HCT116 (cell line): Measurements from ENCODE around the gene RAPGEF3. TPM values are rescaled to one million over a fixed set of nuclear protein-coding genes. Genes with fewer than 3 reads are reported as not detected.

Experiments
- ATAC-seq: fragments of 200-7000 bp; cut with Tn5 transposase; 2 replicates; pipeline ENCODE4 v1.9.1; 2020; ENCODE audit warnings: mild to moderate bottlenecking, moderate library complexity
- BruUV-seq: library from RNA; stranded (reverse); fragments of 400-500 nt; replicated peaks from 2 replicates; lab custom pipeline; 2021; lab: Mats Ljungman, UMichigan
- CTCF ChIA-PET: fragments of 300-600 bp; sonication (Branson Sonifier 250); formaldehyde crosslinking; loops from one replicate; lab custom pipeline; 2021; ENCODE audit warnings: antibody characterized with exemption; lab: Charles Lee
- POLR2A ChIA-PET: fragments of 300-600, 350-600 bp; sonication (Branson Sonifier 250); formaldehyde crosslinking; loops from one replicate; lab custom pipeline; 2021; ENCODE audit warnings: antibody characterized with exemption; lab: Charles Lee
- RAD21 ChIA-PET, 2 experiments: fragments of 300-600 bp; sonication (Branson Sonifier 250); formaldehyde crosslinking; loops; one replicate each; lab custom pipeline; 2023; ENCODE audit warnings: low total read pairs in 2 of 2; ENCODE audit not compliant: uncharacterized antibody in 2 of 2, unreplicated experiment in 2 of 2, low non-redundant PET in 1 of 2; lab: Charles Lee
- DNase-seq: peaks from one replicate; pipeline ENCODE4 v3.0.0-alpha.2; 2010; ENCODE audit warnings: low read depth, low spot score
- H2AFZ ChIP-seq: fragments of 200-600 bp; shearing (Covaris generic), sonication (generic); 2 replicates; pipeline ENCODE4 v1.6.1; 2017; ENCODE audit warnings: low read depth, mixed run types, mixed read lengths, antibody characterized with exemption, low read length; ENCODE audit not compliant: poor library complexity, severe bottlenecking
- H3K27ac ChIP-seq: 2 replicates; pipeline ENCODE4 v1.5.1; 2012; ENCODE audit warnings: low read depth, low read length
- H3K27me3 ChIP-seq: fragments of 200-600 bp; sonication (generic); 2 replicates; pipeline ENCODE4 v1.6.1; 2016; ENCODE audit warnings: mixed run types, low read length, mixed read lengths; ENCODE audit not compliant: insufficient read depth
- H3K36me3 ChIP-seq, 2 experiments: fragments of 200-500 bp in 1 of 2; fragments of 200-600 bp in 1 of 2; sonication (Bioruptor generic) in 1 of 2; sonication (generic) in 1 of 2; 2 replicates each; pipeline versions ENCODE4 v1.5.1 to v1.6.1; 2014 to 2016; ENCODE audit warnings: low read length in 2 of 2, inconsistent platforms in 1 of 2, mixed read lengths in 1 of 2, mixed run types in 1 of 2; ENCODE audit not compliant: insufficient read depth in 2 of 2, control insufficient read depth in 1 of 2
- H3K4me1 ChIP-seq, 2 experiments: fragments of 200-600 bp in 1 of 2; sonication (generic) in 1 of 2; 2 replicates each; pipeline versions ENCODE4 v1.5.1 to v1.6.1; 2012 to 2017; ENCODE audit warnings: low read length in 2 of 2, inconsistent platforms in 1 of 2, mild to moderate bottlenecking in 1 of 2, mixed read lengths in 1 of 2, mixed run types in 1 of 2, moderate library complexity in 1 of 2; ENCODE audit not compliant: insufficient read depth in 2 of 2, control insufficient read depth in 1 of 2
- H3K4me2 ChIP-seq: fragments of 200-600 bp; sonication (generic); 2 replicates; pipeline ENCODE4 v1.6.1; 2017; ENCODE audit warnings: mixed run types, low read length, mixed read lengths
- H3K4me3 ChIP-seq, 2 experiments: fragments of 200-600 bp in 1 of 2; sonication (generic) in 1 of 2; replicated peaks in 1 of 2; 2 replicates each; pipeline ENCODE4 v1.5.1; 2011 to 2016; ENCODE audit warnings: low read length in 2 of 2, control low read depth in 1 of 2, low read depth in 1 of 2, mild to moderate bottlenecking in 1 of 2, mixed read lengths in 1 of 2, mixed run types in 1 of 2
- H3K79me2 ChIP-seq: fragments of 200-600 bp; sonication (generic); 2 replicates; pipeline ENCODE4 v1.6.1; 2017; ENCODE audit warnings: mild to moderate bottlenecking, mixed run types, low read length, moderate library complexity, mixed read lengths; ENCODE audit not compliant: insufficient read depth
- H3K9ac ChIP-seq: fragments of 200-600 bp; sonication (generic); 2 replicates; pipeline ENCODE4 v1.6.1; 2016; ENCODE audit warnings: low read length, mixed read lengths
- H3K9me2 ChIP-seq: fragments of 200-600 bp; sonication (generic), shearing (Covaris generic); 2 replicates; pipeline ENCODE4 v1.6.1; 2017; ENCODE audit warnings: mixed run types, mild to moderate bottlenecking, moderate library complexity; ENCODE audit not compliant: insufficient read depth
- H3K9me3 ChIP-seq, 2 experiments: fragments of 200-500 bp in 1 of 2; fragments of 200-600 bp in 1 of 2; sonication (Bioruptor generic) in 1 of 2; sonication (generic) in 1 of 2; 2 replicates each; pipeline ENCODE4 v1.6.1; 2014 to 2017; ENCODE audit warnings: low read length in 2 of 2, mixed read lengths in 2 of 2, inconsistent platforms in 1 of 2, low read depth in 1 of 2, mild to moderate bottlenecking in 1 of 2, mixed run types in 1 of 2, moderate library complexity in 1 of 2; ENCODE audit not compliant: control insufficient read depth in 1 of 2, insufficient read depth in 1 of 2
- H4K20me1 ChIP-seq: fragments of 200-600 bp; sonication (generic), shearing (Covaris generic); 2 replicates; pipeline ENCODE4 v1.6.1; 2017; ENCODE audit warnings: mixed run types, mild to moderate bottlenecking, moderate library complexity; ENCODE audit not compliant: insufficient read depth
- CTCF ChIP-seq, 3 experiments: fragments of 200-600 bp in 1 of 3; sonication (generic) in 1 of 3; IDR thresholded peaks in 2 of 3; conservative IDR thresholded peaks in 1 of 3; 2 replicates each; pipeline ENCODE4 v1.5.1; 2012 to 2017; ENCODE audit warnings: low read depth in 2 of 3, low read length in 2 of 3, antibody characterized with exemption in 1 of 3, borderline replicate concordance in 1 of 3, control low read depth in 1 of 3, mild to moderate bottlenecking in 1 of 3, mixed read lengths in 1 of 3, mixed run types in 1 of 3, moderate library complexity in 1 of 3; ENCODE audit not compliant: insufficient read depth in 1 of 3
- ELF1 ChIP-seq: IDR thresholded peaks from 2 replicates; pipeline ENCODE4 v1.6.1; 2012; ENCODE audit warnings: low read depth, borderline replicate concordance
- EZH2 ChIP-seq: fragments of 200-600 bp; sonication (generic); IDR thresholded peaks from 2 replicates; pipeline ENCODE4 v1.6.1; 2017; ENCODE audit warnings: antibody characterized with exemption, mixed run types
- JUND ChIP-seq: IDR thresholded peaks from 2 replicates; pipeline ENCODE4 v1.6.1; 2012
- POLR2AphosphoS5 ChIP-seq: IDR thresholded peaks from 2 replicates; pipeline ENCODE4 v1.6.1; 2011; ENCODE audit warnings: mild to moderate bottlenecking, low read depth, low read length, moderate library complexity
- REST ChIP-seq: IDR thresholded peaks from 2 replicates; pipeline ENCODE4 v1.6.1; 2012; ENCODE audit warnings: low read depth
- TCF7L2 ChIP-seq: IDR thresholded peaks from 2 replicates; pipeline ENCODE4 v1.7.0; 2011; ENCODE audit warnings: borderline replicate concordance, inconsistent platforms; ENCODE audit not compliant: insufficient read depth, insufficient read length; ENCODE audit errors: extremely low read depth
- ZFX ChIP-seq: fragments of 450-650 bp; IDR thresholded peaks from 2 replicates; pipeline ENCODE4 v1.6.1; 2017
- intact Hi-C: fragments of 100-400 bp; cut with micrococcal nuclease; formaldehyde crosslinking; loops from 2 replicates; pipeline ENCODE4 v1.10.0; 2022
- total RNA-seq: library from RNA; stranded (reverse); gene quantifications from one replicate; pipeline ENCODE4 v1.2.1, GENCODE V29; 2021; ENCODE audit not compliant: unreplicated experiment

The RAPGEF3 gene
- total RNA-seq, 1 experiment from 2014 or later = 1.8 TPM

- CTCF ChIA-PET = interaction anchor here (1.0 to 1.9 kb wide), 2 partner anchors 12 to 19 kb away, joined by 4 to 7 read pairs; partner anchors contain the start of gene RAPGEF3
- no peak for DNase-seq
- no peaks in the 10 kb centered on the region for H3K36me3 ChIP-seq
These were observed 11.6 kb downstream of the RAPGEF3 start for GRCh38 chr12:47747126-47747525.

More at GRCh38 chr12:47747126-47747525, 11.6 kb downstream of the RAPGEF3 start:
- Histone ChIP-seq H3K4me3 (no peak overlapping the region), H3K4me1 (peaks cover 4 to 21% of the 10 kb centered on the region in 2 experiments; a peak in 3 of 4 replicates), H3K4me2 (no peak overlapping the region), H3K9ac (no peak overlapping the region), H3K27ac (no peak overlapping the region), H3K27me3 (no peaks in the 10 kb centered on the region), H3K9me3 (no peaks in the 10 kb centered on the region), H2AFZ (no peak overlapping the region), H4K20me1 (no peaks in the 10 kb centered on the region), H3K9me2 (no peaks in the 10 kb centered on the region), H3K79me2 (no peaks in the 10 kb centered on the region)
- intact Hi-C loops = no loop called here
- TF ChIP-seq EZH2 (no peak), ZFX (no peak), ELF1 (no peak), TCF7L2 (no peak), JUND (no peak), REST (no peak), POLR2AphosphoS5 (no peak), CTCF (IDR thresholded peaks at IDR 0.05 in 2 of 3, conservative IDR thresholded peaks at IDR 0.05 in 1 of 3; ENCODE audit: borderline replicate concordance in 1 of 3, insufficient read depth in 1 of 3, low read depth in 2 of 3, low read length in 2 of 3) (no peak)
- no peak for ATAC-seq
- no TSS peak for BruUV-seq
- ChIA-PET POLR2A (no interaction called here), RAD21 (no interaction called here)
